Retinal pigment epithelial cell (primary cell): Measurements from ENCODE around the gene DCUN1D3.

Source experiments
- DNase-seq: peaks from one replicate; pipeline ENCODE4 v3.0.0-alpha.2; 2010; ENCODE audit warnings: low read depth
- H3K4me3 ChIP-seq: 2 replicates; pipeline ENCODE4 v1.5.1; 2011; ENCODE audit warnings: mild to moderate bottlenecking, low read length, control low read depth, moderate library complexity
- CTCF ChIP-seq: conservative IDR thresholded peaks from 2 replicates; pipeline ENCODE4 v1.5.1; 2011; ENCODE audit warnings: low read depth, low read length, control low read depth, inconsistent platforms

Gene DCUN1D3

GRCh38 chr16:20941636-20941926 lies 41.4 kb upstream of the DCUN1D3 start:
- no peak overlapping the region for H3K4me3 ChIP-seq
- TF ChIP-seq CTCF: no peak
- DNase-seq: no peak

- no peak for DNase-seq
- TF ChIP-seq CTCF: no peak
Measured at GRCh38 chr16:20940871-20941635, 40.9 kb upstream of the DCUN1D3 start.

GRCh38 chr16:20939611-20940010 lies 39.5 kb upstream of the DCUN1D3 start:
- DNase-seq: no peak
- TF ChIP-seq CTCF: no peak
- H3K4me3 ChIP-seq: no peak overlapping the region

More at GRCh38 chr16:20940871-20941635, 40.9 kb upstream of the DCUN1D3 start:
- H3K4me3 ChIP-seq: no peak overlapping the region

GRCh38 chr16:20938426-20938825 lies 38.3 kb upstream of the DCUN1D3 start:
- TF ChIP-seq CTCF: no peak
- H3K4me3 ChIP-seq: no peak overlapping the region
- no peak for DNase-seq

- H3K4me3 ChIP-seq: no peak overlapping the region
- no peak for TF ChIP-seq CTCF
- no peak for DNase-seq
Measured at GRCh38 chr16:20937736-20938135, 37.6 kb upstream of the DCUN1D3 start.

- no peak for TF ChIP-seq CTCF
- H3K4me3 ChIP-seq: no peak overlapping the region
- no peak for DNase-seq
Measured at GRCh38 chr16:20933589-20933988, 33.4 kb upstream of the DCUN1D3 start.

- DNase-seq: no peak
- no peak for TF ChIP-seq CTCF
- no peak overlapping the region for H3K4me3 ChIP-seq
Measured at GRCh38 chr16:20931066-20931600, 31.0 kb upstream of the DCUN1D3 start.
